ENCODE results near the gene AFAP1. TPM values are rescaled to one million over a fixed set of nuclear protein-coding genes. Genes with fewer than 3 reads are reported as not detected.

The AFAP1 gene
- total RNA-seq, 4 donors from 2014 or later: 14.8 to 28.3 (median 19.4) TPM

DNA sequence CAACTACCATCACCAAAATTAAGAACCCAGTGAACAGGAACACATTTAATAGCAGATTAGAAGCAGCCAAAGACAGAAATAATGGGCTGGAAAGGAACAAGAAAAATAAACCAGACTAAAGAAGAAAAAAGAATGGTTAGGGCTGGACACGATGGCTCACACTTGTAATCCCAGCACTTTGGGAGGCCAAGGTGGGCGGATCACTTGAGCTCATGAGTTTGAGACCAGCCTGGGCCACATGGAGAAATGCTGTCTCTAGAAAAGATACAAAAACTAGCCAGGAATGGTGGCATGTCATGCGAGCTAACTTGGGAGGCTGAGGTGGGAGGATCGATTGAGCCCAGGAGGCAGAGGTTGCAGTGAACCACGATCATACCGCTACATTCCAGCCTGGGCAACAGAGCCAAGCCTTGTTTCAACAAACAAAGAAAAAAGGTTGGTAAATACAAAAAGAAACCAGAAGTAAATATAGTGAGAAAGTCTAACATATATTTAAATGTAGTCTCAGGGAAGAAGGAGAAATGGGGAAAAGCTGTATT, 102.0 kb downstream of the AFAP1 start:
- TF ChIP-seq, protein P1, sequence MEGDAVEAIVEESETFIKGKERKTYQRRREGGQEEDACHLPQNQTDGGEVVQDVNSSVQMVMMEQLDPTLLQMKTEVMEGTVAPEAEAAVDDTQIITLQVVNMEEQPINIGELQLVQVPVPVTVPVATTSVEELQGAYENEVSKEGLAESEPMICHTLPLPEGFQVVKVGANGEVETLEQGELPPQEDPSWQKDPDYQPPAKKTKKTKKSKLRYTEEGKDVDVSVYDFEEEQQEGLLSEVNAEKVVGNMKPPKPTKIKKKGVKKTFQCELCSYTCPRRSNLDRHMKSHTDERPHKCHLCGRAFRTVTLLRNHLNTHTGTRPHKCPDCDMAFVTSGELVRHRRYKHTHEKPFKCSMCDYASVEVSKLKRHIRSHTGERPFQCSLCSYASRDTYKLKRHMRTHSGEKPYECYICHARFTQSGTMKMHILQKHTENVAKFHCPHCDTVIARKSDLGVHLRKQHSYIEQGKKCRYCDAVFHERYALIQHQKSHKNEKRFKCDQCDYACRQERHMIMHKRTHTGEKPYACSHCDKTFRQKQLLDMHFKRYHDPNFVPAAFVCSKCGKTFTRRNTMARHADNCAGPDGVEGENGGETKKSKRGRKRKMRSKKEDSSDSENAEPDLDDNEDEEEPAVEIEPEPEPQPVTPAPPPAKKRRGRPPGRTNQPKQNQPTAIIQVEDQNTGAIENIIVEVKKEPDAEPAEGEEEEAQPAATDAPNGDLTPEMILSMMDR (IDR thresholded peaks at IDR 0.05; ENCODE audit: low read depth): no peak

GRCh38 chr4:7831858-7832730, 107.6 kb downstream of the AFAP1 start:
- TF ChIP-seq, protein P1 (IDR thresholded peaks at IDR 0.05; ENCODE audit: low read depth): no peak

- TF ChIP-seq, protein P1 (IDR thresholded peaks at IDR 0.05; ENCODE audit: low read depth): no peak
These were observed 108.3 kb downstream of the AFAP1 start for GRCh38 chr4:7831330-7831729.

GRCh38 chr4:7830747-7831146, 108.9 kb downstream of the AFAP1 start:
- TF ChIP-seq, protein P1 (IDR thresholded peaks at IDR 0.05; ENCODE audit: low read depth): no peak

- TF ChIP-seq, protein P1 (IDR thresholded peaks at IDR 0.05; ENCODE audit: low read depth): no peak
These were observed 109.7 kb downstream of the AFAP1 start for GRCh38 chr4:7829652-7830580.

- TF ChIP-seq, protein P1 (IDR thresholded peaks at IDR 0.05; ENCODE audit: low read depth): no peak
These were observed 110.8 kb downstream of the AFAP1 start for GRCh38 chr4:7828793-7829301.
